Astrocyte of the hippocampus (primary cell): ENCODE measurements around the gene DUSP22.

Experiments used
- DNase-seq: peaks from one replicate; pipeline ENCODE4 v3.0.0; 2011; ENCODE audit warnings: low read depth, low spot score

The DUSP22 gene

GRCh38 chr6:338815-339262 lies 46.6 kb downstream of the DUSP22 start:
- DNase-seq: no peak

- no peak for DNase-seq
Observed at GRCh38 chr6:339480-339879, 47.2 kb downstream of the DUSP22 start.

DNA sequence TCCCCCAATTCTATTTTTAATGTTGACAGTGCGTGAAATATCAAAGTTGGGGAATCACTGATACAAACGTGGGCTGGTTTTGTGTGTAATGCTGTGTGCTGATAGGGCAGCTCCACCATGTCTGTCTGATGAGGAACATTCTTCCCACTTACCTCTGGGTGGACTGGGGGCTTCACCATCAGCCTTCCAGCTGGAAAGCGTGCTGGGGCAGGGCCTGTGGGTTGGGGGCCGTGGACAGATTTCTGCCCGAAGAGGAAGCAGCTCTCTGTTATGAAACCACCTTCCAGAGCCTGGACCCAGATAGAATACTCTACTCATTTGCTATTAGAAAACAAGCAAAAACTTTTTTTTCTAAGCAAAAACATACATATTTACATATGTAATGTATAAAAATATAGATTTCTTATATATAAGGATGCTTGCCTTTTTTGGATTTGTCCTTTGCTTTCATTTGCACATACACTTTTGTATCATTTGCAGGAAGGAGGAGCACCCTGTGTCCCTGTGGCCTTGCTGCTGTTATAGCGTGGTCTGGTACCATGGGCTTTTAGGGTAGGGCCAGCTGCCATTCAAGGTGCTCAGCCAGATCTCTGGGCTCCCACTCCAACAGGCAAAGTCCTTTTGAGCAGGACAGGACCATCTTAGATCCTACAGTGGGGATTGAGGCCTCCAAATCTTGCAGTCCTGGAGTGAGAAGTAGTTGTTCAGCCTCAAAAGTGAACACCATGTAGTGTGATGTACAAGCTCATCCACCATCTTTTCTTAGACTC lies 48.1 kb downstream of the DUSP22 start:
- no peak for DNase-seq

DNA sequence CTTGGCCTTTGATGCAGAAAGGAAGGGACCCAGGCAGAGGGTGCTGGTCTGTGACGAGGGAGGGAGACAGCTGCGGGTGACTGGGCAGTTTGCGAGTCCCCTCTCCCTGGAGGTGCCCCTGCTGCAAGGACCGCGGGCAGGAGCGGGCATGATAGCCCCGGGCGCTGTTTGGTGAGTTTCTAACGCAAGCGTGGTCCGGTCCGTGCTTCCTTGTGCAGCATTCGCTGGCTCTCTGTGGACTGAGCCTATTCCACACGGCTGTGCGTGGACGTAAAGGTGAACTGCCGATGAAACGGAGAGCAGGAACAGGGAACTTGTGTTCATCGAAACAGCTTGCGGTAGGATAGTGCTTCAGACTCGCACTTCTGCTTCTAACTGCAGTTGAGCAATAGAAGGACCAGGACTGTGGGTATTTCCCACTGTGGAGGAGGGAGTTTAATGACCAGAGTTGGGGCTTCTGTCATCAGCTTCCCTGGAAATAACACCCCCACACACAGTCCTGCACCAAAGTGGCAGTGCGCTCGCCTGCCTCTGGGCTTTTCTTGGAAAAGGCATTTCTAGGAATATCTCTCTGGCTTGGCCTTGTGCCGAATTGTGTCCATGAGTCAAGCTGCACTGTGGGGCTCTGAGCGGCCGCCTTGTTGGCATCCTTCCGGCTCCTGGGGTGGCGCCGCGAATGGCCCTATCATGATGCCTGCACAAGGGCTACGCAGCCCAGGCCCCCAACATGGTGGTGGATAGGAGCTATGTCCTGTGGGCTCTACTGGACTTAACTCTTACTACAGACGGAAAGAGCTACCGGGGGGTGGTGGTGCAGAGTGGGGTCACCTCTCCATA lies 48.9 kb downstream of the DUSP22 start:
- peak; percentile 21 for DNase-seq

- DNase-seq: no peak
Observed at GRCh38 chr6:341914-342831, 49.9 kb downstream of the DUSP22 start.

GRCh38 chr6:342832-343179 lies 50.5 kb downstream of the DUSP22 start:
- no peak for DNase-seq

DNA sequence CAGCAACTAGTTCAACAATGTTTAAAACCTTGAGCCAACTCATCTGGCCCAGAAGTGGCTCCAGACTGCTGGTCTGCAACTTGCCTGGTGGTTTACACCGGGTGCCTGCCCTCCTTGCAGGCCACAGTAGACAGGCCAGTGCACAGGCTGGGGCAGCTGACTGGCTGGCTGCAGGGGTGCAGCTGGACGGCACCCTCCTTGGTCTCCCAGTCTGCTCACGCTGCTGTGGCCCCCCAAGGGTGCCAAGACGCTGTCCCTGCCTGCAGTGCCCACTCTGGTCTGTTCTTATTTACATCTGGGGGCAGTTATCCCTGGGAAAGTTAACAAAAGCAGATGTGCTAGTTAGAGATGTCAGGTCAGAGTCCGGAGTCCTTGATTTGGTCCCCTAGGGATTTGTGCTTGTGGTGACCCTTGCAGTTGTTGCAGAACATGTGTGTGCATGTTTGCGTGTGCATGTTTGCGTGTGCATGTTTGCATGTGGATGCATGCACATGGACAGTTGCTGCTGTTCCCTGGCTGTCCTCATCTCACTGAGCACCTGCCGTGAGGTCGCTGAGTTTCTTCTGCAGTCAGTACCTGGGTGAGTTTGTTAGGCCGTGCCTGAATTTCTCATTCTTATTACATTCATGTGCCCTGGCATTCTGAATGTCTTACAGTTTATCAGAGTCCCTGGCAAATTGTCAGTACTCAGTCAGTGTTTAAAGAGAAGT lies 51.1 kb downstream of the DUSP22 start:
- DNase-seq: no peak

DNA sequence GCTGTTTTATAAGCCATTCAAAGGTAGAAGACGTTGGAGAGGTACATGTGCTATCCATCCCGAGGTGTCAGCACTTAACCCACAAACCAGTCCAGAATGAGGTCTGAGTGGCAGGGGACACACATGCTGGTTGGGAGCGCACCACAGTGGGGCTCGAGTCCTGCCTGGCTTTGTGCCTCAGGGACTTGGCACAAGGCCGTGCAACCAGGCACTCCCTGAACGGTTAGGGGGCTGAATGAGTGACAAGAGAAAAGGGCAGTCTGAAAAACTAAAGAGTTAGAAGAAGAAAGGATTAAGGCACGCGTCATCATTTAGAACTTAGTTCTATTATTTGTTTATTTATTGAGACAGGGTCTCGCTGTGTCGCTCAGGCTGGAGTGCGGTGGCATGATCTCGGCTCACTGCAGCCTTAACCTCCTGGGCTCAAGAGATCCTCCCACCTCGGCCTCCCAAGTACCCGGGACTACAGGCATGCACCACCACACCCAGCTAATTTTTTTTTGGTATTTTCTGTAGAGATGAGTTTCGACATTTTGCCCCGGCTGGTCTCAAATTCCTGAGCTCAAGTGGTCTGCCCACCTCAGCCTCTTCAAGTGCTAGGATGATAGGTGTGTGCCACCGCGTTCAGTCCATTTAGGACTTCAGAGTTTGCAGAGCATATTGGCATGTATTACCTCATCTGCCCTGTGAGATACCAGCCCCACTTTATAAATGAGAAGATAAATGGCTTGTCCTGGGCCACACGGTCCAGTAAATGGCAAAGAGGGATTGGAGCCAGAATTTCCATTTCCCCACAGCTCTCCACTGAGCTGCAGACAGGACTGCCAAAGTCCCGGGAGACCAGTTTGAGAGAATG lies 51.9 kb downstream of the DUSP22 start:
- DNase-seq: peak; percentile 65

DNA sequence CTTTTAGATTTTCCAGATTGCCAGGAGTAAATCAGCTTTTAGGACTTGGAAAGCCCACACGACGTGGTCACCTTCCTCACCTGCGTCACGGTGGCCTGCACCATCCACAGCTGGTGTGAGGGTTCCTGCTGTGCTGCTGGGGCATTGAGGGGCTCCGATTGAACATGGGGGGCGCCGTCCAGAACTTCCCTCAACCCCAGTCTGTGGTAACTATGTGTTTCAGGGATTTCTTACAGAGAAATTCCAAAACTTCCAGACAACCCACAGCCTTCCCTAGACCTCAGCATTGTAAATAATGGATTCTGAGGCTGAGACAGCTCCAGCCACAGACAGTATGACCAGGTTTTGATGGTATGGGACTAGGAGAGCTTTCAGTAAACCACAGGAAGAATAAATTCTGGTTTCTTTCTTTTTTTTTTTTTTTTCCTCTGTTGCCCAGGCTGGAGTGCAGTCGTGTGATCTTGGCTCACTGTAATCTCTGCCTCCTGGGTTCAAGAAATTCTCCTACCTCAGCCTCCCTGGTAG lies 52.6 kb downstream of the DUSP22 start:
- DNase-seq: peak; percentile 86

DNA sequence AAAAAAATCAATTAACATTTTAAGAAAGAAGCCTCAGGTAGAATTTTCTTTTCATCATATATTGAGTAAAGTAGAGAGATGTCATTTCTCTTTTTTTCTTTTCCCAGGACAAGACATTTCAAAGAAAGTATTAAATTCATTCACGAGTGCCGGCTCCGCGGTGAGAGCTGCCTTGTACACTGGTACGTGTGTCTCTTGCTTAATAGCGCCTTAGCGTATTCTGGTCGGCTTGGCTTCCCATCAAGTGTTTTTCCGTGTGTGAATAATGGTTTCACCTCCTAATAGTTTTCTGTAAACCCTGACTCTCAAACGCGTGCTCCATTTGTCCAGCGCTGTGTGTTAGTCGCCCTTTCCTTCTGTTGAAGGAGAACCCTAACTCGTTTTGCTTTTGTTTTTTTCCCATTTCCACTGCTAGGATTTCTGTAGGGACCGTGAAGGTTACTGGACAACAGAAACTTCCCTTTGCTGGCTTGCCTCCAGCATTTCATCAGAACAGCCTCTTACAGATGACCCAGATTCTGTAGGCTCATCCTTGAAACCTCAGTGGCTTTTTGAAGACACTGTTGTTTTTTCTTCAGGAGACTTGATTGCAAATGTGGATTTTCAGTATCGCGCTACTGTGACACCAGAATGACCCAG lies 53.6 kb downstream of the DUSP22 start:
- DNase-seq: peak; percentile 39

GRCh38 chr6:346386-347030 lies 54.2 kb downstream of the DUSP22 start:
- DNase-seq: peak; percentile 67

DNA sequence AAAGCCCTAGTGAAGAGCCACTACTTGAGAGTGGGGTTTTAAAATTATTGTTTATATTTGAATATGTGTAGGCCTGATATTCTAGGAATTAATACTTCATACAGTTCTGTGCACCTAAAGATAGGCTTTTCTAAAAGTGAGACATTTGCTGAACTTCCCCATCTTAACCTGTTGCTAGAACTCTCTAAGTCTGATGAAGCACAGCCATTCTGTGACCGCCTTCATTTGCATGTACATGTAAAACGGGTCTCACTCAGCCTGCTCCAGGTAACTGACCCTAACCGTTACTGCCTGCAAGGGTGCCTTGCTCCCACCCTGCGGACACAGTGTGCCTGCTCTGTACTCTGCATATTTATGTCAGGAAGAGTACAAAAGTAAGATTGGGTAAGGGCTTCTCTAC lies 54.9 kb downstream of the DUSP22 start:
- no peak for DNase-seq

GRCh38 chr6:347951-348859 lies 55.9 kb downstream of the DUSP22 start:
- DNase-seq: no peak

GRCh38 chr6:348860-349396 lies 56.6 kb downstream of the DUSP22 start:
- DNase-seq: no peak

DNA sequence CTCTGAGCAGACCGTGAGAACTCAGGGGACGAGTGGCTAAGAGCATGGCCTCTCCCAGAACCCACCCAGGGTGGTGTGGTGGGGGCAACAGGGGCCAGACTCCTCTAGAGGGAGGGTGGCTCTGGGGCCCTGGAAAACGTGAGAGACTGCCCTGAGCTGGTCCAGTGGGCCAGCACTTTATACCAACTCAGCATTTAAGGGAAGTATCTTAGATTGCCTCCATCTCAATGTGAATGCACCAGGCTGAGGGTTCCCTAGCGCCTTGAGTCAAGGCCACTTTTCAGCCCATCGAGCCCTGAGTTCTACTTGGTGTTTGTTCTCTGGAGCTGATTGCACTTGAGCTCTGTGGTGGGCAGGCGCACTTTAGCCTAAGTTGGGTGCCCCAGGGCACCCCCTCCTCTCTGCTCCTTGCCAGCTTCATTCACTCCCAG lies 57.2 kb downstream of the DUSP22 start:
- no peak for DNase-seq

GRCh38 chr6:350371-350770 lies 58.1 kb downstream of the DUSP22 start:
- no peak for DNase-seq

GRCh38 chr6:351011-351866 lies 59.0 kb downstream of the DUSP22 start:
- no peak for DNase-seq
